ENCODE results near the gene SHROOM1. TPM values are rescaled to one million over a fixed set of nuclear protein-coding genes. Genes with fewer than 3 reads are reported as not detected.
"Not testable (repeated sequence)": the region's sequence is repeated elsewhere in the genome, so short reads cannot be mapped to it uniquely, and the experiment has no call there.

The SHROOM1 gene
- total RNA-seq, 1 donor from 2014 or later: 5.7 TPM

DNA sequence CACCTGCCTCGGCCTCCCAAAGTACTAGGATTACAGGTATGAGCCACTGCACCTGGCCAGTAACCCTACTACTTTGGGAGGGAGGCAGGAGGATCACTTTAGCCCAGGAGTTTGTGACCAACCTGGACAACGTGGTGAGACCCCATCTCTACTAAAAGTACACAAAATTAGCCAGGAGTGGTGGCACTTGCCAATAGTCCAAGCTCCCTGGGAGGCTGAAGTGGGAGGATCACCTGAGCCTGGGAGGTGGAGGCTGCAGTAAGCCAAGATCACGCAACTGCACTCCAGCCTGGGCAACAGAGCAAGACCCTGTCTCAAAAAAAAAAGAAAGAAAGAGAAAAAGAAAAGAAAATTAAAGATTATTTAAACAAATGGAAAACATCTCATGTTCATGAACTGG, 25.6 kb upstream of the SHROOM1 start:
- no peak for ATAC-seq
- intact Hi-C loops (cut with micrococcal nuclease): no loop called here

DNA sequence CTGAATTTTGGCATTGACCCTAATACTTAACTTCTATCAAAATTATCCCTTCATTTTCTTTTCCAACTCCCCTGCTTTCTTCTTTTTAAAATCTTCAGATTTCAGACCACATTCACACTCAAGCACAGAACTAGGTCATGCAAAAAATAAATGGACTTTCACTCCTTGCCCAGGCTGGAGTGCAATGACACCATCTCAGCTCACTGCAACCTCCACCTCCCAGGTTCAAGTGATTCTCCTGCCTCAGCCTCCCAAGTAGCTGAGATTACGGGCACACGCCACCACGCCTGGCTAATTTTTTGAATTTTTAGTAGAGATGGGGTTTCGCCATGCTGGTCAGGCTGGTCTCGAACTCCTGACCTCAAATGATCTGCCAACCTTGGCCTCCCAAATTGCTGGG, 24.5 kb upstream of the SHROOM1 start:
- intact Hi-C loops (cut with micrococcal nuclease); ATAC-seq; DNase-seq: not testable (repeated sequence)

More for the DNA sequence above, 25.6 kb upstream of the SHROOM1 start:
- no peak for DNase-seq

DNA sequence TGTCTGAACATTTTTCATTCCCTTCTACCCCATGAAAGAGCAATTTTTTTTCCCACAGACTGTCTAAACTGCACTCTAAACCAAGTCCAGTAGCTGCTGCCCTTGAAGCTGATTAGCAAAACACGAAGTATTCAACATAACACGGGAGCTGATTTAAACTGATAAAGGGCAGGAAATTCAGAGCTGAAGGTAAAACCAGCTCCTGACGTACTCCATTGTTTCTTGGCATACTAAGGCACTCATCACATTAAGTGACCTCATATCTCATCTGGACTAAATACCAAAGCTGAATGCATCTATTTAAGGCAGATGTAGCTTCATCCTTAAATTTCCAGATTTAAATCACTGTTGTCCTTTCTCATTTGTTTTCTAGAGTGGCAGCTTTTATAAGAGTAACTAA, 23.9 kb upstream of the SHROOM1 start:
- intact Hi-C loops (cut with micrococcal nuclease): no loop called here
- ATAC-seq: no peak
- no peak for DNase-seq

DNA sequence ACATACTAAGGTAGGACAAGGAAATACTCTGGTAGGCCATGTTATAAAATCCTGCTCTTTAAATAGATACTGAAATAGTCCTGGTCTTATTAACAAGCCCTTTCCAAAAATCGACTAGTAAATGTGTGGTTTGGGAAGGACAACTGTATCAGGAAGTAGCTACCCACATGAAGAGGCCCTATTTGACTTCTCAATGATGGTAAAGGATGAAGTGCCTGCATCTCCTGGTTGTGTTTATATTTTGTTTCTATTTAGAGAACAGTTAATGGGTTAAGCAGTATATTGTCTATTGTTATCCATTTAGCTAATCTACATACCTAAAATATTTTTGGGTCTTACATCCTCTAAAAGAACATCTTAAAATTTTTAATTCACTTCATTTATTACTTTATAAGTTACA, 23.3 kb upstream of the SHROOM1 start:
- intact Hi-C loops (cut with micrococcal nuclease): no loop called here
- no peak for DNase-seq
- ATAC-seq: no peak

DNA sequence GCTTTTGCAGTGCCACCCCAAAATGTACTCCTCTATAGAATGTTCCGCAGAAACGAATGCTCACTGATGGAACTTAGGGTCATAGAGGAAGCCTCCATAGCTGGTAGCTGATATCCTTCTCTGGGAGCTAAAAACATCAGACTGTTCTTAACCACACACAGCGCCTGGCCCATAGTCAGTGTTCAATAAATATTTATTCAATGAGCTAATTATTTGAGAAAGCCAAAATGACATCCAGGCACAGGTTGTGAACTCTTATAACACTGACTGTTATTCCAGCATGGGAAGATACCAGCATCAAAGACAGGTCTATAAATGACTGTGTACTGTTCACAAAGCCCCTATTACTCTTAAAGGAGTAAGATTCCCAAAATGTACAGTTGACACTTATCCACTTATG, 22.9 kb upstream of the SHROOM1 start:
- ATAC-seq: no peak
- DNase-seq: no peak
- intact Hi-C loops (cut with micrococcal nuclease): no loop called here

DNA sequence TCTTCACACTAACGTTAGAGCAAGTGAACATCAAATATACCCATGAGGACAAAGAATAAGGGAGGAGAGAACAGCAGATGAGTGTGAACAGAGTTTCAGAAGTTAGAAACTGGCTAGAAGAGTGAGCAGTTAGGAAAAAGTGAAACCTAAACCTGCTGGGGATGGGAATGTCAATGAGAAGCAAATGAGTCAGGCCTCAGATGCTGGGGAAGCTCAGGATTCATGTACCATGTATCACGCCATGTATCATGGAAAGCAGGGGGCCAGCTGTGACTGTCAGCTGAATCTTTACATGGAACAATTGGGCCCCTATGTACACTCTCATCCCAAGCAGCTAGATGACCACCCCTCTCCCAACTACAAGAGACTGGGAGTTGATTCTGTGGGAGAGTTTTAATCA, 19.6 kb upstream of the SHROOM1 start:
- intact Hi-C loops (cut with micrococcal nuclease): no loop called here
- no peak for DNase-seq
- no peak for ATAC-seq

DNA sequence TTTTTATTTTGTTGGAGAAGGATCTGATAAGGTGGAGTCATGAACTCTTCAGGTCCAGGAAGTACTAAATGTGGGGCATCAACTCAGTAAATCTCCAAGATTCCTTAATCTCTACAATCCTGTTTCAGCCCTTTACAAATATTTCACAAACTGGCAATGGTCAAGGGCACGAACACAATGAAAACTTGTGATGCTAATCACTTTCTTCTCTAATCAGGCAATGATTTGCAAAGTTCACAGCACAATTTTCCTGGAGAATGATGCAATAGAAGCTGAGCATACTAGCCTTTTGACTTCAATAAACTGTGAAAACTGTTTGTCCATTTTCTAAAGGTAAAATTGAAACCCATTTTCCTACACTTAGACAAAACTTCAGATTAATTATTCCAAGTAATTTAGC, 18.9 kb upstream of the SHROOM1 start:
- ATAC-seq (no peak), DNase-seq (no peak)
- intact Hi-C loops (cut with micrococcal nuclease): no loop called here

DNA sequence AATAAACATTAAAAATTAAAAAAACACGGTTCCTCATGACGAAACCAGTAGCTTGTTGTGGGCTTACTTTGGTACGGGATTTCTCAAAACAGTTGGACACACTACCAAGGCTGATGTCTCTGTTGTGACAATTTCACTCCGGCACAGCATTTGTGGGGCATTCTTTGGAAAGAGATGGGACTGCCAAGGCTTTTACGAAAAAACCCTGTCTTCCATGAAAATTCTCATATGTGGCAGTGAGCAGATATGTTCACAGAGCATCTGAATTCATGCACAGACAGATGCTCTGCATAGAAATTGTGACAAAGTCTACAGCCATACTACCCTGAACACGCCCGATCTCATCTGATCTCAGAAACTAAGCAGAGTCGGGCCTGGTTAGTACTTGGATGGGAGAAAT, 17.8 kb upstream of the SHROOM1 start:
- intact Hi-C loops (cut with micrococcal nuclease): no loop called here
- no peak for ATAC-seq
- DNase-seq: no peak

DNA sequence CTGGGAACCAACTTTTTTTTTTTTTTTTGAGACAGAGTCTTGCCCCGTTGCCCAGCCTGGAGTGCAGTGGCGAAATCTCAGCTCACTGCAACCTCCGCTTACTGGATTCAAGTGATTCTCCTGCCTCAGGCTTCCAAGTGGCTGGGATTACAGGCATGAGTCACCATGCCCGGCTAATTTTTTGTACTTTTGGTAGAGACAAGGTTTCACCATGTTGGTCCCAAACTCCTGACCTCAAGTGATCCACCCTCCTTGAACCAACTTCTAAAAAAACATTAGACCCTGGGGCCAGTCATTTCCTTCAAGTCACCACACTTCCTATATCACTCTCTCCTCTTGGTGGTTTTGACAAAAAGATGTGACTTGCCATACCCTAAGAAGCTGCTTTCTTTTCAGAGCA, 10.9 kb upstream of the SHROOM1 start:
- DNase-seq (no peak), ATAC-seq (no peak)
- intact Hi-C loops (cut with micrococcal nuclease): no loop called here

DNA sequence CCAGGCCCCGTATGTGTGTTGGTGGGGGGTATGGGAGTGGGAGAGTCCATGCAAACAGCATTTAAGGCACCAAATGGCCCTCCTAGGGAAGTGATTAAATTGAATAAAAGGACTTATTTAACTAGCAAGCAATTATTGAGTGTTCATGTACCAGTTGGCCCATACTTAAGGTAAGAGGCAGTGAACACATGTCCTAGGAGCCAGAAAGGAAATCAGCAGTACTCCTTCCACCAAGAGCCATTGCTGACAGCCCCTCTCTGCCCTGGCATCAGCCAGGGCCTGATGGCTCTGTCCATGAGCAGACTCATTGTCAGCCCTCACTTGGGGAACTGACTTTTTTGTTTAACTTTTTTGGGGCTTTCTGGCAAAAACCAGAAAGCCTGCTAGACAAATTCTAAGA, 10.4 kb upstream of the SHROOM1 start:
- intact Hi-C loops (cut with micrococcal nuclease): no loop called here
- ATAC-seq: no peak
- no peak for DNase-seq

DNA sequence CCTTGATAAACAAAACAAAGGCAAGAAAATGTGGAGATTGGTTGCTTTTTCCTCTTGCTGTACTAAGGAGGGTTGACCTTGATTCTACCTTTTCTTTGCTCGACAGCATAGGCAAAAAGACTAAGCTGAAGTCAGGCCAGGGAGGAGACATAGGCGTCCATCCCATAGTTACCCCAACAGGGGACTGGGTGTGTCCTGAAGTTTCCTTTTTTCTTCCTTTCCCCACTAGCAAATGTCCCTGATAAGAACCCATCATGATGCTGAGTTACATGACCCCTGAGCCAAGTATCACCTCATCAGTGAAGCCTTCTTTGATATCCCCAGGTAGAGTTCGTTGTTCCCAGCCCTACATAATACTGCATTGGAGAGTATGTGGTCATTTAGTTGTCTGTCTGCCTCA, 9.9 kb upstream of the SHROOM1 start:
- DNase-seq (no peak), ATAC-seq (no peak)
- intact Hi-C loops (cut with micrococcal nuclease): no loop called here

DNA sequence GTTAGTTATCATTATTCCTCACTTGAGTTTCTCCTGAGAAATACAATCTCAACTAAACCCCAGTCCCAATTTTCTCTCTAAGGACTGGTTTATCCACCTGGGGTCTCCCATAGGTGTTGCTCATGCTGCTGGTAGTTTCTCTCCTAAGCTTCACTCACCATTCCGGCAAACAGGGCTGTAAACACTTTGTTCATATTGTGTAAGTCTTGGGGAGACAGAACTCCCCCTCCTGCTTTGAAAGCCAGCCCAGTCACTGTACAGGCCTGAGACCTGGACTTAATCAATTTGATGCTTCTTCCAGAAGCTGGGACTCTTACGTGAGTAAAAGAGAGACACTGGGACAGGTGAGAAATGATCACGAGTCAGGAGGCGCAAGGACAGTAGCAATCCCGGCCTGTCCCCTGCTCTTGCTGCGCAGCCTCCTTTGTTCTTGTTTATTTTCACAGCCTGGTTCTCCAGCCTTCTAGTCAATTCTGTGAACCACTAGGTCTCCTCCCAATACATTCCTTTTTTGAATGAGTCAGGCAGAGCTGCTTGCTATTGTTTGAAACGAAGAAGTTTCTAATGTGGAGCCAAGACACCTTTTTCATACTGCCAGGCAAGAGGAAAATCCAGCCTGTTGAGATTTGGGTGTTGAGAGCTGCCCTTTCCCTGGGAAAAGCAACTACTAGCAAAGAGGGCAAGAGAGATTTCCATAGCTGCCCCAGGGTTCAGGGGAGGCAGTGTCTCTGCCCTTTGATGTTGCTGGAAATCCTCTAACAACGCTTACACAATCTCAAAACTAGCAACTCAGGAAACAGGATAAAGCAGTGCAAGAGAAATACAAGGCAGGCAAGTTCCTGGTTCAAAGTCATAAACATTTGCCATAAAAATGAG, 9.2 kb upstream of the SHROOM1 start:
- intact Hi-C loops (cut with micrococcal nuclease): no loop called here
- no peak for DNase-seq
- ATAC-seq: no peak

DNA sequence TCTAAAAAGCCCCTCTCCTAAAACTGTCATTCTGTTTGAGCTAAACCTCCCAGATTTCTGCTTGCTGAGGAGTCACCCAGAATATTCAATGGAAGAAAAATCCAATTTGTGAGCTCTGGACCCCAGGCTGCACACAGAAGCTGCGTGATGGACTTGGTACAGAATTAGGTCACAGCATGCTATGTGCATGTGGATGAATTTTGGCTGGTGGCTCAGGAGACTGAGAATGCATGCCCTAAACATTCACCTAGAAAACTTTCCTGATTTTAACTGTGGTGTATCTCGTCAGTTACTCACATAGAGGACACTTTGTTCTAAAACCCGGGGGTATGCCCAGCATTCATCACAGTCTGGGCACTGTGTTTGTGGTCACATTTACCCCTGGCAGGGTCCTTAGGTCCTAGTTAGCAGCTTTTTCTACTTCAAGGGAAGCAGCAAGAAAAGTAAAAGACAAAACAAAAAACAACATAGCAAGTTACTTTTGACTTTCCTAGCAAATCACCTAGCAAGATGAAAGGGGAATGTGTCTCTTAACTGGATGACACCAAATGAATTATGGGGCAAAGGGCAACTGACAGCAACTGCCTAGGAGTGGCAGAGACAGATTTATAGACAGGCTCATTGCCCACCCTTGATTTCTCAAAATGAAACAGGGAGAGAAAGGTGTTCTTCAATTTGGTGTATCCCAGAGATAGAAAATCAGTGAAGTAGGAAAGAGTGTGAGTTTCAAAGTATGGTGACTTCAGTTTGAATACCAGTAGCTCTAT, 8.3 kb upstream of the SHROOM1 start:
- DNase-seq (no peak), ATAC-seq (no peak)
- intact Hi-C loops (cut with micrococcal nuclease): no loop called here

DNA sequence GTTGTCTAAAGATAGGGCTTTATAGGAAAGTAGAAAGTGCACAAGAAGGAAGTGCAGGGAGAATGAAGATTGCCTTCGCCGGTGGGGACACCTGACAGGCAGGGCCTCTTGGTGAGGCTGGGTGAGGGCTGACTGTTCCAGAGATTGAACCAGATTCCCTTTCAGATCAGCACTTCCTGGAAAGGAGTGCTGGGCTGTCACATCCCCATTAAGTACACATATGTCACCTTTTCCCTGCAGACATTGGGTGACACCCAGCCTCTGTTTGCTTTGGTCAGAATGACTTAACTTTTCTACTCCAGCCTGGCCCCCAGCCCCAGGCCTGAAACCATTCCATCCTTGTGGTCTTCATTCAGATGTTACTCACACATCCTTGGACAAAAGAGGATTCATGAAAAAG, 7.4 kb upstream of the SHROOM1 start:
- no peak for DNase-seq
- no peak for ATAC-seq
- intact Hi-C loops (cut with micrococcal nuclease): no loop called here

DNA sequence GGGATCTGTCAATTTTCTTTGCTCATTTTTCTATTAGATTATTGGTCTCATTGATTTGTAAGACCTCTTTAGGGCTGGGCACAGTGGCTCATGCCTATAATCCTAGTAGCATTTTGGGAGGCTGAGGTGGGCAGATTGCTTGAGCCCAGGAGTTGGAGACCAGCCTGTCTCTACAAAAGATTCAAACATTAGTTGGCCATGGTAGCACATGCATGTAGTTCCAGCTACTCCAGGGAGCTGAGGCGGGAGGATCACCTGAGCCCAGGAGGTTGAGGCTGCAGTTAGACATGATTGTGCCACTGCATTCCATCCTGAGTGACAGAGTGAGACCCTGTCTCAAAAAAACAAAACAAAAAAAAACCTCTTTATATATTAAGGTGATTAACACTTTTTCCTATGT, 6.4 kb upstream of the SHROOM1 start:
- no peak for DNase-seq
- no peak for ATAC-seq
- intact Hi-C loops (cut with micrococcal nuclease): no loop called here

DNA sequence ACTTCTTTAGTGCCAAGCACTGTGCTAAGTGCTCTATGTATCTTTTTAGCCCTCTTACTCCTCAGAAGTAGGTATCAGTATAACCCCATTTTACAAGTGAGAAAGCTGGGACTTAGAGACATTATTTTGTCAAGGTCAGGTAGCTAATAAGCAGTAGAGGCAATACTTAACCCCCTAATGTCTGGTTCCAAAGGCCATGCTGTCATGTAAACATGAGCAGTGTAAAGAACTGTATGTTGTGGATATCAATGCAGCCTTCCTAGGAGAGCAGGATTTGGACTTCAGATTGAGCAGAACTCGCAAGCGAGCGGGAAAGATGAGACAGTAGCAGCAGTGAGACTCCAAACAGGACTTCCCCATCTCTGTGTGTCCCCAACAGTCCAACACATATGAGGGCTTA, 3.6 kb upstream of the SHROOM1 start:
- no peak for DNase-seq
- ATAC-seq: no peak
- intact Hi-C loops (cut with micrococcal nuclease): no loop called here

DNA sequence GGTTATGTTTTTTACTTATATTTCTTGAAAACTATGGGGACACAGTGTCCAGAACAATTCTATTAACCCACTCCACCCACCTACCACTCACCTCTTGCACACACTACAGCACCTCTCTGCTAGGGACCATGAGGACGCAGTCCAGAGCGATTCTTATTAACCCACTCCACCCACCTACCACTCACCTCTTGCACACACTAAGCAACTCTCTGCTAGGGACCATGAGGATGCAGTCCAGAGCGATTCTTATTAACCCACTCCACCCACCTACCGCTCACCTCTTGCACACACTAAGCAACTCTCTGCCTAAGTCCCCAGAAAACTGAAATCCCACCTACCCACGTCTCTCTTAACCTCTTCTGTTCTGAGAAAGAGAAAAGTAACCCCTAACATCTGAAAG, 2.2 kb upstream of the SHROOM1 start:
- DNase-seq (no peak), ATAC-seq (no peak)
- intact Hi-C loops (cut with micrococcal nuclease): no loop called here

DNA sequence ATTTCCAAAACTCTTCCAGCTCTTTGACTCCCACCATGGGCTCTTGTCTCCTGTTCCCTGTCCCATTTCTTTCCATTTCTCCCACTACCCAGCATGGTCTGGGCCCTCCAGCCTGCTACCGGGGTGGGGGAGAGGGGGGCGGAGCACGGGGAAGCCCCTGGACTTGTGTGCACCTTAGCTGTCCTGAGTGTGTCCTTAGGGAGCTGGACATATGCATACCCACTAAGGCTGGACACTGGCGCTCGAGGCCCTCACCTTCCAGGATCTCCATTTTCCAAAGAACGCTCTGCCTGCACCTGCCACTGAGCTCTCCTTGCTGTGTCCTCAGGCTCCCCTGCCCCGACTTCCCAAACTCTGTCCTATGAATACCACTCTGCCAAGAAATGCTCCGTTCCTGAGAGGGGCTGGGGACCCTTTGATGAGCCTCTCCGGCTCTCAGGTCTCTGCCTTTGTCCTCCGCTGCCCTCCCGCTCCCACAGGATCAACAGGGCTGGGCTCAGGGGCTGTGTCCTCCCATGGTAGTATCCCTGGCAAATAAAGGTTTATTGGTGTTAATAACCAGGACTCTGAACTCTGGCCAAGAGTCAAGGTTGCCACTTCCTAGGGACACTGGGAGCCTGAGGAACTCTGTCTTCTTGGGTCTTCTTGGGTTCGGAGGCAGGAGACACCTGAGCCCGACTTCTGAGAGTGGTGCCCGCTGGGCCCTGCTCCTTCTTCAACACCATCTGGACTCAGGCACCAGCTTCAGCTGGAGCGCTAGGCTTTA, 831 bp upstream of the SHROOM1 start:
- ATAC-seq (no peak), DNase-seq (no peak)
- intact Hi-C loops (cut with micrococcal nuclease): no loop called here

DNA sequence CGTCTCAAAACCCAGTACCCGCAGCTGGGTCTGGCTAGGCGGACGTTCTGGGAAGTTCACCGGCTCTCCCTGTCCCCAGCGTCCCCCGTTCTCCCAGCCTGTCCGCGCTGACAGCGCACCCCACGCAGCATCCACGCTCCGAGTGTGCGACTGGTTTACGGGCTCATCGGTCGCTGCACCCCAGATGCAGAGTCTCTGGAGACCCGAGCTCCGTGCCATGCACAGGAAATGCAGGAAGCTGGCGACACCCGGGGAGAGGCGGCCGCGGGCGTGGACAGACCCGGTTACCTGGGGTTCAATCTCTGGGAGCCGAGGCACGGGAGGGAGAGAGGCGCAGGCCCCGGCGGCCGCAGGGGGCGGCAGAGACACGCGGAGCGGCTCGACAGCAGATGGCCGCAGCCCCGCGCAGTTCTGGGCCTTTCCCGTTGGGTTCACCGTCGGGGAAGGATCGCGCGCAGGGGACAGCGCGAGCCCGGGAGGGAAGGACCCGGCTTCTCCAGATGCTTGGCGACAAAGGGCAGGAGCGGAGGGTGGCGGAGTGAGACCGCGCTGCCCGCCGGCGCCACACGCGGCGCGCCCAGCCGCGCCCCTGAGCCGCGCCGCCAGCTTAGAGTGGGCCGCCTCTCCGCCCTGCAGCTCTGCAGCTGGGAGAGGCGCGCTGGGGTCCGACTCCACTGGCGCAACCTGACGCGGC, 558 bp downstream of the SHROOM1 start:
- intact Hi-C loops (cut with micrococcal nuclease): no loop called here
- ATAC-seq (peak; percentile 94), DNase-seq (peak; percentile 89)

Data from left ventricle myocardium superior (tissue), 1 donor.